Measurements from ENCODE around the gene TEAD1.

DNA sequence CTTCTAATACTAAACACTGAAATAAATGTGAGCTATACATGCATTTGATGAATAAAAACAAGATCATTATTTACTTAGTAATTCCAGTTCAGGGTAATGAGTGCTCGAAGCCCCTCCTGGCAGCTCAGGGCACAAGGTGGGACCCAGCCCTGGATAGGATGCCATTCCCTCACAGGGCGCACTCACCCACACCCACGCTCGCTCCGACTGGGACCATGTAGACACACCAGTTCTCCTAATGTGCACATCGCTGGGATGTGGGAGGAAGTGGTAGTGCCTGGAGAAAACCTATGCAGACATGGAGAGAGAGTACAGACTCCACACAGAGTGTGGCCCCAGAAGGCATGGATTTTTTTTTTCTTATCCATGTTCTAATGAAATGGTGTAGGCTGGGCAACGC lies 290.4 kb downstream of the TEAD1 start:
- TF ChIP-seq POLR2A (IDR thresholded peaks at IDR 0.05) = no peak
- TF ChIP-seq, protein P1, sequence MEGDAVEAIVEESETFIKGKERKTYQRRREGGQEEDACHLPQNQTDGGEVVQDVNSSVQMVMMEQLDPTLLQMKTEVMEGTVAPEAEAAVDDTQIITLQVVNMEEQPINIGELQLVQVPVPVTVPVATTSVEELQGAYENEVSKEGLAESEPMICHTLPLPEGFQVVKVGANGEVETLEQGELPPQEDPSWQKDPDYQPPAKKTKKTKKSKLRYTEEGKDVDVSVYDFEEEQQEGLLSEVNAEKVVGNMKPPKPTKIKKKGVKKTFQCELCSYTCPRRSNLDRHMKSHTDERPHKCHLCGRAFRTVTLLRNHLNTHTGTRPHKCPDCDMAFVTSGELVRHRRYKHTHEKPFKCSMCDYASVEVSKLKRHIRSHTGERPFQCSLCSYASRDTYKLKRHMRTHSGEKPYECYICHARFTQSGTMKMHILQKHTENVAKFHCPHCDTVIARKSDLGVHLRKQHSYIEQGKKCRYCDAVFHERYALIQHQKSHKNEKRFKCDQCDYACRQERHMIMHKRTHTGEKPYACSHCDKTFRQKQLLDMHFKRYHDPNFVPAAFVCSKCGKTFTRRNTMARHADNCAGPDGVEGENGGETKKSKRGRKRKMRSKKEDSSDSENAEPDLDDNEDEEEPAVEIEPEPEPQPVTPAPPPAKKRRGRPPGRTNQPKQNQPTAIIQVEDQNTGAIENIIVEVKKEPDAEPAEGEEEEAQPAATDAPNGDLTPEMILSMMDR (IDR thresholded peaks at IDR 0.05 in 4 of 5, conservative IDR thresholded peaks at IDR 0.05 in 1 of 5) = no peak

Measured in gastrocnemius medialis (tissue), 4 donors.